ENCODE measurements around the gene NLRP8. TPM values are rescaled to one million over a fixed set of nuclear protein-coding genes. Genes with fewer than 3 reads are reported as not detected.

Gene NLRP8
- total and polyA plus RNA-seq, 9 of the 15 experiments (the other 6 are each of a cell fraction or from before 2014, with no cell fraction given) = not detected

- TF ChIP-seq ZNF318 (IDR thresholded peaks at IDR 0.05; ENCODE audit: borderline replicate concordance in 1 of 2, low read depth in 1 of 2) = no peak
- TF ChIP-seq BCL6 (CRISPR knock-in tag; IDR thresholded peaks at IDR 0.05) = no peak
- TF ChIP-seq EP400 (IDR thresholded peaks at IDR 0.05) = no peak
- TF ChIP-seq HINFP (tag; conservative IDR thresholded peaks at IDR 0.05; ENCODE audit: low read depth) = no peak
- no peak for TF ChIP-seq ILF3 (IDR thresholded peaks at IDR 0.05; ENCODE audit: borderline replicate concordance)
These were observed at the start of gene NLRP8 (continued) for GRCh38 chr19:55947532-55947931.

Measured in K562 (cell line).